A549 (cell line): ENCODE measurements around the gene KRTAP5-5.

Experiments used
- BHLHE40 ChIP-seq: IDR thresholded peaks from 2 replicates; pipeline ENCODE4 v1.6.1; 2012; ENCODE audit warnings: low read depth, low read length, inconsistent platforms
- TF ChIP-seq, protein P1 (sequence below): fragments of >200 bp; sonication (Bioruptor Twin); formaldehyde crosslinking; IDR thresholded peaks from 3 replicates; pipeline ENCODE4 v1.5.1; 2016

DNA sequence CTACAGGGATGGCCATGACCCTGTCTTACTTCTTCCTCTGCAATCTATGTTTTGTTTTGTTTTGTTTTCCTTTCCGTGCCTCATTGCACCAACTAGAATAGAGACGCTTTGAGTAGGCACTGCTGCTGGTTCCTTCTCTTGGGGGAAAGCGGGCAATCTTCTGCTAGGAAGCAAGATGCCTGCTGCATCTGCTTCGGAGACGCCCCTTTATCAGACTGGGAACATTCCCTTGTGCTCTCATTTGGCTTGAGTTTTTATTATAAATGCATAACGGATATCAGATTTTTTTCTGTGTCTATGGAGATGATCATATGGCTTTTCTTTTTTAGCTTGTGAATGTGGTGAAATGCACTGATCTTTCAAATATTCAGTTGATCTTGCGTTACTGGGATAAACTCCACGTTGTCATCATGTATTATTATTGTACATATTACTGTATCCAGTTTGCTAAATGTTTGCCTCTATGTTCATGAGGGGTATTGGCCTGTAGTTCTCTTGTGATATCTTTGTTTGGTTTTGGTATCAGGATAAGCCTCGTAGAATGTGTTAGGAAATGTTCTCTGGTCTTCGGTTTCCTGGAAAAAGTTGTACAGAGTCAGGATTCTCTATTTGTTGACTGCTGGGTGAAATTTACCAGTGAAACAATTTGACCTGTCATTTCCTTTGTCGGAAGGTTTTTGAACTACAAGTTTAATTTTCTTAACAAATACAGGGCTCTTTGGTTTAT lies 44.0 kb downstream of the KRTAP5-5 start:
- no peak for TF ChIP-seq BHLHE40
- TF ChIP-seq, protein P1, sequence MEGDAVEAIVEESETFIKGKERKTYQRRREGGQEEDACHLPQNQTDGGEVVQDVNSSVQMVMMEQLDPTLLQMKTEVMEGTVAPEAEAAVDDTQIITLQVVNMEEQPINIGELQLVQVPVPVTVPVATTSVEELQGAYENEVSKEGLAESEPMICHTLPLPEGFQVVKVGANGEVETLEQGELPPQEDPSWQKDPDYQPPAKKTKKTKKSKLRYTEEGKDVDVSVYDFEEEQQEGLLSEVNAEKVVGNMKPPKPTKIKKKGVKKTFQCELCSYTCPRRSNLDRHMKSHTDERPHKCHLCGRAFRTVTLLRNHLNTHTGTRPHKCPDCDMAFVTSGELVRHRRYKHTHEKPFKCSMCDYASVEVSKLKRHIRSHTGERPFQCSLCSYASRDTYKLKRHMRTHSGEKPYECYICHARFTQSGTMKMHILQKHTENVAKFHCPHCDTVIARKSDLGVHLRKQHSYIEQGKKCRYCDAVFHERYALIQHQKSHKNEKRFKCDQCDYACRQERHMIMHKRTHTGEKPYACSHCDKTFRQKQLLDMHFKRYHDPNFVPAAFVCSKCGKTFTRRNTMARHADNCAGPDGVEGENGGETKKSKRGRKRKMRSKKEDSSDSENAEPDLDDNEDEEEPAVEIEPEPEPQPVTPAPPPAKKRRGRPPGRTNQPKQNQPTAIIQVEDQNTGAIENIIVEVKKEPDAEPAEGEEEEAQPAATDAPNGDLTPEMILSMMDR = no peak
